Measurements from ENCODE around the gene OR51G1. TPM values are rescaled to one million over a fixed set of nuclear protein-coding genes. Genes with fewer than 3 reads are reported as not detected.

OR51G1 gene
- total RNA-seq, 1 experiment from 2014 or later = not detected

GRCh38 chr11:4947505-4947904 lies 23.4 kb upstream of the OR51G1 start, which contains the start of gene OR51A4:
Gene OR51A4, minus strand, starts transcription at chr11:4947605. Its CDS starts 505 bp downstream, at chr11:4947100.
- Histone ChIP-seq H3K4ac (ENCODE audit: low read depth, low read length) (no peak within 1 kb of the TSS), H3K79me2 (ENCODE audit: insufficient read depth, low read length) (no peaks in the 10 kb centered on the region), H2BK120ac (ENCODE audit: low read depth, low read length, poor library complexity, severe bottlenecking) (no peak within 1 kb of the TSS), H3K4me2 (ENCODE audit: insufficient read depth, insufficient read length, low read length) (no peak within 1 kb of the TSS), H3K9me3 (ENCODE audit: control insufficient read depth, low read depth, low read length) (no peaks in the 10 kb centered on the region), H3T11ph (ENCODE audit: low read length) (no peak within 1 kb of the TSS), H3K23ac (ENCODE audit: insufficient read length, low read depth, low read length) (no peak within 1 kb of the TSS), H4K91ac (ENCODE audit: insufficient read length, low read depth, low read length) (no peak within 1 kb of the TSS), H3K27me3 (ENCODE audit: insufficient read depth, low read length) (no peaks in the 10 kb centered on the region), H4K8ac (replicated peaks; ENCODE audit: insufficient read length, low read depth, low read length) (no peak within 1 kb of the TSS), H3K18ac (ENCODE audit: insufficient read length, low read depth, low read length) (no peak within 1 kb of the TSS), H3K14ac (ENCODE audit: insufficient read depth, low read length) (no peak within 1 kb of the TSS), H3K79me1 (ENCODE audit: insufficient read depth, low read depth, low read length, poor library complexity, severe bottlenecking) (no peaks in the 10 kb centered on the region), H2AFZ (ENCODE audit: low read length) (no peak within 1 kb of the TSS), H3K9ac (ENCODE audit: extremely low read depth, insufficient read length, low read length) (no peak within 1 kb of the TSS), H4K5ac (ENCODE audit: insufficient read length, low read depth, low read length) (no peak within 1 kb of the TSS), H2BK5ac (ENCODE audit: insufficient read length, low read length) (no peak within 1 kb of the TSS), H3K56ac (ENCODE audit: insufficient read length, low read depth, low read length) (no peak within 1 kb of the TSS), H4K20me1 (ENCODE audit: control insufficient read depth, insufficient read depth, insufficient read length) (no peaks in the 10 kb centered on the region), H3K4me1 (ENCODE audit: insufficient read depth, low read length) (no peaks in the 10 kb centered on the region), H2BK12ac (ENCODE audit: insufficient read length, low read depth, low read length) (no peak within 1 kb of the TSS), H2AK5ac (ENCODE audit: insufficient read length, low read length) (no peak within 1 kb of the TSS), H2BK15ac (ENCODE audit: low read depth, low read length) (no peak within 1 kb of the TSS), H3K23me2 (ENCODE audit: insufficient read length, low read depth, low read length, poor library complexity, severe bottlenecking) (no peaks in the 10 kb centered on the region), H3K27ac (ENCODE audit: insufficient read length, low read depth, low read length) (no peak within 1 kb of the TSS), H2BK20ac (ENCODE audit: low read depth, low read length, poor library complexity, severe bottlenecking) (no peak within 1 kb of the TSS)
- Mint-ChIP-seq H3K27me3 (ENCODE audit: low read depth) (no peaks in the 10 kb centered on the region), H3K4me1 (no peaks in the 10 kb centered on the region), H3K4me3 (no peak within 1 kb of the TSS), H3K27ac (no peak within 1 kb of the TSS), H3K36me3 (ENCODE audit: insufficient read depth in 1 of 3, low read depth in 3 of 3) (no peaks in the 10 kb centered on the region), H3K9me3 (no peaks in the 10 kb centered on the region)
- DNase-seq = no peak
- TF ChIP-seq CTCF (conservative IDR thresholded peaks at IDR 0.05) = no peak
